ENCODE results near the gene NCK2. TPM values are rescaled to one million over a fixed set of nuclear protein-coding genes. Genes with fewer than 3 reads are reported as not detected.

The NCK2 gene
- total and polyA plus RNA-seq, 2 of the 13 experiments (the other 11 are each of a cell fraction or from before 2014, with no cell fraction given): 14.8 to 23.5 TPM

- TF ChIP-seq GZF1 (CRISPR knock-in tag; IDR thresholded peaks at IDR 0.05) (no peak), DBP (CRISPR knock-in tag; IDR thresholded peaks at IDR 0.05; ENCODE audit: not compliant biosample characterization) (no peak), KDM3A (CRISPR knock-in tag; IDR thresholded peaks at IDR 0.05; ENCODE audit: low read depth) (no peak), NR2F1 (CRISPR knock-in tag; IDR thresholded peaks at IDR 0.05) (no peak), PTBP1 (IDR thresholded peaks at IDR 0.05; ENCODE audit: low read depth, low read length, poor library complexity, severe bottlenecking) (no peak), ATF1 (CRISPR knock-in tag; IDR thresholded peaks at IDR 0.05) (no peak), TBX2 (CRISPR knock-in tag; IDR thresholded peaks at IDR 0.05; ENCODE audit: borderline replicate concordance) (no peak), ZNF761 (CRISPR knock-in tag; conservative IDR thresholded peaks at IDR 0.05) (no peak), ZNF790 (CRISPR knock-in tag; IDR thresholded peaks at IDR 0.05; ENCODE audit: borderline replicate concordance) (no peak), ZFP91 (CRISPR knock-in tag; IDR thresholded peaks at IDR 0.05; ENCODE audit: borderline replicate concordance) (no peak; the same call in 1 of the 2 replicates), ZNF749 (CRISPR knock-in tag; IDR thresholded peaks at IDR 0.05; ENCODE audit: borderline replicate concordance) (no peak), ZBTB4 (CRISPR knock-in tag; IDR thresholded peaks at IDR 0.05; ENCODE audit: borderline replicate concordance) (no peak), NAIF1 (CRISPR knock-in tag; IDR thresholded peaks at IDR 0.05; ENCODE audit: borderline replicate concordance) (no peak), TFDP1 (CRISPR knock-in tag; IDR thresholded peaks at IDR 0.05; ENCODE audit: borderline replicate concordance) (no peak), ZNF264 (CRISPR knock-in tag; IDR thresholded peaks at IDR 0.05) (no peak), SIX1 (CRISPR knock-in tag; IDR thresholded peaks at IDR 0.05; ENCODE audit: borderline replicate concordance) (no peak), ZNF350 (CRISPR knock-in tag; IDR thresholded peaks at IDR 0.05; ENCODE audit: borderline replicate concordance, low read depth) (no peak), HNF1B (CRISPR knock-in tag; IDR thresholded peaks at IDR 0.05) (no peak), KLF15 (CRISPR knock-in tag; IDR thresholded peaks at IDR 0.05; ENCODE audit: borderline replicate concordance) (no peak), POLR2G (IDR thresholded peaks at IDR 0.05; ENCODE audit: low read depth, low read length) (no peak)
Observed at GRCh38 chr2:105744091-105744908, 412 bp upstream of the NCK2 start (continued).

Data from HepG2 (cell line).